Mucosa of stomach (tissue), 1 donor: ENCODE data around the gene CACNA1H.

Experiments used
- H3K27me3 ChIP-seq: one replicate; pipeline ENCODE4 v1.7.0; 2013; ENCODE audit warnings: mild to moderate bottlenecking, low read length; ENCODE audit not compliant: control insufficient read depth, insufficient read depth
- H3K36me3 ChIP-seq: one replicate; pipeline ENCODE4 v1.7.0; 2013; ENCODE audit warnings: low read length; ENCODE audit not compliant: control insufficient read depth, insufficient read depth
- H3K4me1 ChIP-seq: one replicate; pipeline ENCODE4 v1.7.0; 2013; ENCODE audit warnings: mild to moderate bottlenecking, low read length; ENCODE audit not compliant: control insufficient read depth, insufficient read depth
- H3K4me3 ChIP-seq: one replicate; pipeline ENCODE4 v1.7.0; 2013; ENCODE audit warnings: low read length
- H3K9ac ChIP-seq: one replicate; pipeline ENCODE4 v1.7.0; 2013; ENCODE audit warnings: mild to moderate bottlenecking, low read length, moderate library complexity
- H3K9me3 ChIP-seq: one replicate; pipeline ENCODE4 v1.7.0; 2013; ENCODE audit warnings: mild to moderate bottlenecking, low read length, moderate library complexity; ENCODE audit not compliant: control insufficient read depth
- donor health status: Pancreatic carcinoma.

The CACNA1H gene

DNA sequence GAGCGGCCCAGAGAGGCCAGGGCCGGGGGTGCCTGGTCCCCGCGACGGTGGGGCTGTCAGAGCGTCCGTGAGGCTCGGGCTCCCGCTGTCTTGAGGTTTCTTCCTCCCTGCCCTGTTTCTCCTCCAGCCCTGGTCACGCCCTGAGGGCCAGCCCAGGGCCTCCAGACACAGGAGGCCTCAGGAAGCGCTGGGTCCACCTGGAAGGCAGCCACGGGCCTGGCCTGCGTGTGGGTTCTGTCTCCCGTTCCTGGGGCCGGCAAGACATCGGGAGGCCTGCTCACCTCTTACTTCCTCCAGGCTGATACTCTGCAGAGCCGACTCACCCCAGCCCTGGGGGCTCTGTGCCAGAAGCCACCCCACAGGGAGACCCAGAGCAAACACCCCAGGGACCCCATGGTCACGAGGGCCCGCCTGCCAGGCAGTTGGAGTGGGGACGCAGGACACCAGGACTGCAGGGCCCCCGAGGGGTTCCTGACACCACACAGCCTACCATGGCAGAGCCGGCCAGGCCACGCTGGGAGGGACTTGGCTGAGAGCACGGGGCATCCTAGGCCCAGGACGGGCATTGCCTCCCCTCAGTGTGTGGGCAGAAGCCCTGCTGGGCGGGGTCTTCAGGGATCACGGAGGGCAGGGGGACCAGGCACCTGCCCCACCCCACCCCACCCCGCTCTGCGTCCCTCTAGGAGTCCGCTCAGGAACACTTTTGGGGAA, 18.9 kb upstream of the CACNA1H start:
- no peak overlapping the region for H3K4me3 ChIP-seq
- H3K4me1 ChIP-seq: peaks cover 16% of the 10 kb centered on the region
- no peak overlapping the region for H3K9ac ChIP-seq
- no peaks in the 10 kb centered on the region for H3K9me3 ChIP-seq
- no peaks in the 10 kb centered on the region for H3K36me3 ChIP-seq
- peaks cover 5% of the 10 kb centered on the region for H3K27me3 ChIP-seq

GRCh38 chr16:1134776-1135458, 18.0 kb upstream of the CACNA1H start:
- no peaks in the 10 kb centered on the region for H3K36me3 ChIP-seq
- H3K9ac ChIP-seq: no peak overlapping the region
- H3K9me3 ChIP-seq: no peaks in the 10 kb centered on the region
- H3K4me3 ChIP-seq: no peak overlapping the region
- H3K4me1 ChIP-seq: peaks cover 16% of the 10 kb centered on the region
- H3K27me3 ChIP-seq: peaks cover 5% of the 10 kb centered on the region

DNA sequence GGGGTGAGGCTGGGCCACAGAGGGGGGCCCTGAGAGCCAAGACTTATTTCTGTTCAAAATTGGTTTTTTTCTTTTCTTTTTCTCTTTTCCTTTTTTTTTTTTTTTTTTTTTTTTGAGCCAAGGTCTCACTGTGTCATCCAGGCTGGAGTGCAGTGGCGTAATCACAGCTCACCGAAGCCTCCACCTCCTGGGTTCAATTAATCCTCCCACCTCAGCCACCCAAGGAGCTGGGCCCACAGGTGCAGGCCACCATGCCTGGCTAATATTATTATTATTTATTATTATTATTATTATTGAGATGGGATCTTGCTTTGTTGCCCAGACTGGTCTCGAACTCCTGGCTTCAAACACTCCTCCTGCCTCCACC, 17.5 kb upstream of the CACNA1H start:
- no peaks in the 10 kb centered on the region for H3K36me3 ChIP-seq
- no peak overlapping the region for H3K9ac ChIP-seq
- no peak overlapping the region for H3K4me3 ChIP-seq
- no peaks in the 10 kb centered on the region for H3K9me3 ChIP-seq
- H3K27me3 ChIP-seq: peaks cover 8% of the 10 kb centered on the region
- H3K4me1 ChIP-seq: peaks cover 16% of the 10 kb centered on the region

DNA sequence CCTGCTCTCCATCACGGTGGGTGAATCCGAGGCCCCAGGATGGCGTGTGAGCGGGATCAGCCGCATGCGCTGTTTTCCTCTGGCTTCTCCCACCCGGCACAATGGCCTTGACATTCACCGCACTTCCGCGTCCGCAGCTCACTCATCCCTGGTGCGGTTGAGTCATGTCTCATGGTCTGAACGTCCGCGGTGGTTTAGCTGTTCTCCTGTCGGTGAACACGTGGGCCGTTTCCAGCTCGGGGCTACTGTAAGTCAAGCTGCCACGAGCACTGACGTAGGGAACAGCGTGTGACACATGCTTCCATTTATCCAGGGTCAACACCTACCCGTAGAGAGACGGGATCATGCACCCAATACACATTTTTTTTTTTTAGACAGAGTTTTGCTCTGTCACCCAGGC, 15.3 kb upstream of the CACNA1H start:
- Histone ChIP-seq H3K4me1 (peaks cover 16% of the 10 kb centered on the region), H3K4me3 (no peak overlapping the region), H3K36me3 (no peaks in the 10 kb centered on the region), H3K27me3 (peaks cover 11% of the 10 kb centered on the region), H3K9me3 (no peaks in the 10 kb centered on the region), H3K9ac (no peak overlapping the region)

DNA sequence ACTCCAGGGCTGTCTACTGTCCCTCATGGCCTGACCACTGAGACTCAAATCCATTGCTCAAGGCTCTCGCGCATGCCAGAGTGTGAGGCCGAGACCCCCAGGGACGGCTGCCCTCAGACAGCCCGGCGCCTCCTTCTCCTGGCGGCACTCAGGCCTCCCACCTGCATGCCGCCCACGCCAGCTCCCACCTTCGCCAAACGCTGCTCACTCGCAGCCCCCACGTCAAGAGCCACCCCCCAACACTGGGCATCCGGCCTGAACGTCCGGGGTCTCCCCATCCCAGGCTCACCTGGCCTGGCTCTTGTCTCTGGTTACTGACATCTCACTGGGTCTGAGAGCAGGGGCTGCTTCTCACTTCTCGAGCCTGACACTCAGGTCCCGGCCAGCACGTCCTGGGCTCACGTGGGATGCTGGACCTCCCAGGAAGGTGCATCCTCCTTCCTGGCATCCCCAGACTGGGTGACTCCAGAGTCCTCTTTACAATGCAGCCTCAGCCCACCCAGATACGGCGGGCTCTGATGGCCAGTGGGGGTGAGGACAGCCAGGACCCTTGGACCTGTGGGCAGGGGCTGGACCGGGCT, 12.2 kb upstream of the CACNA1H start:
- Histone ChIP-seq H3K4me1 (no peaks in the 10 kb centered on the region), H3K9me3 (no peaks in the 10 kb centered on the region), H3K27me3 (peaks cover 7% of the 10 kb centered on the region), H3K9ac (no peak overlapping the region), H3K36me3 (no peaks in the 10 kb centered on the region), H3K4me3 (no peak overlapping the region)

- H3K9ac ChIP-seq: no peak overlapping the region
- peaks cover 7% of the 10 kb centered on the region for H3K27me3 ChIP-seq
- H3K9me3 ChIP-seq: no peaks in the 10 kb centered on the region
- H3K4me3 ChIP-seq: no peak overlapping the region
- no peaks in the 10 kb centered on the region for H3K36me3 ChIP-seq
- H3K4me1 ChIP-seq: no peaks in the 10 kb centered on the region
Observed at GRCh38 chr16:1141191-1141590, 11.7 kb upstream of the CACNA1H start.

GRCh38 chr16:1141716-1142115, 11.2 kb upstream of the CACNA1H start:
- H3K9ac ChIP-seq: no peak overlapping the region
- peaks cover 7% of the 10 kb centered on the region for H3K27me3 ChIP-seq
- H3K36me3 ChIP-seq: no peaks in the 10 kb centered on the region
- no peak overlapping the region for H3K4me3 ChIP-seq
- H3K9me3 ChIP-seq: no peaks in the 10 kb centered on the region
- H3K4me1 ChIP-seq: no peaks in the 10 kb centered on the region

- no peaks in the 10 kb centered on the region for H3K4me1 ChIP-seq
- H3K9me3 ChIP-seq: no peaks in the 10 kb centered on the region
- H3K9ac ChIP-seq: no peak overlapping the region
- peaks cover 7% of the 10 kb centered on the region for H3K27me3 ChIP-seq
- H3K4me3 ChIP-seq: no peak overlapping the region
- no peaks in the 10 kb centered on the region for H3K36me3 ChIP-seq
Observed at GRCh38 chr16:1142911-1143310, 10.0 kb upstream of the CACNA1H start.

GRCh38 chr16:1143761-1144450, 9.0 kb upstream of the CACNA1H start:
- Histone ChIP-seq H3K27me3 (peaks cover 7% of the 10 kb centered on the region), H3K4me1 (no peaks in the 10 kb centered on the region), H3K9ac (no peak overlapping the region)

DNA sequence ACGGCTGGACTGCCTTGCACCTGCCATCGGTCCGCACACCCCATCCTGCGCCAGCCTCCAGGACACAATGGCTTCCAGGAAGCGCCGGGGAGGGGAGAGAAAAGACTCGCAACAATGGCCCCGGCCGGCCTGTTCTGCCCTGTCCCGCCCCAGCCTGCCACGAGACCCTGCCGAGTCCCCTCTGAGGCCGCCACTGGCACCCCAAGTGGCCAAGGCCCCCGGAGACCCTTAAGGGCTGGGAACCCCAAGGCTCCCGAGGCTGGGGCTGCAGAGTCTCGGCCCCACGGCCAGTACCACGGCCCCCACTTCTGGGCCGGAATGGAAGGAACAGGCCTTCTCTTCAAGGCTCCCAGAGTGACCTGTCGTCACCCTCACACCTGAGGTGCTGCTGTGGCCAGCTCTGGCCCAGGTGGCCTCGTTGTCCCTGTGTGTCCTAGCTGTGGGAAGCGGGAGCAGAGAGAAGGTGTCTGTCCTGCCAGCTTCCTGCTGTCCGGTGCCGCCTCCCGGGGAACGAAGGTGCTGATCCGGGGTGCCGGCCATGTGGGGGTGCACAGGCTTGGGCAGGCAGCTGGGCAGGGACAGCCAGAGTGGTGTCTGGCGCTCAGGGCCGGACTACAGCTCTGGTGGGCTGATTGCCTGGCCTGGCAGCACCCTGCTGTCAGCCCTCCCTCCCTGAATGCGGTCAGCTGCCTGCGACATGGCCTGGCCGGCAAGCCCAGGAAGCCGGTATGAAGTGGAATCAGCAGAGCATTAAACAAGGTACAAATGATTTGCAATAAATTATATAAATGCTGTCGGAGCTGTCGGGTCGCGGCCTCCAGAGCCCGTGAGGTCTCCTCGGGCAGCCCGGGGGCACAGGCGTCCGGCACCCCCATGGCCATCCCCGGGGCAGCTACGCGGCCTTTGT, 8.2 kb upstream of the CACNA1H start:
- no peaks in the 10 kb centered on the region for H3K4me1 ChIP-seq
- H3K9me3 ChIP-seq: no peaks in the 10 kb centered on the region
- no peaks in the 10 kb centered on the region for H3K36me3 ChIP-seq
- H3K27me3 ChIP-seq: peaks cover 7% of the 10 kb centered on the region
- no peak overlapping the region for H3K9ac ChIP-seq
- H3K4me3 ChIP-seq: no peak overlapping the region

More at GRCh38 chr16:1143761-1144450, 9.0 kb upstream of the CACNA1H start:
- H3K36me3 ChIP-seq: no peaks in the 10 kb centered on the region
- H3K4me3 ChIP-seq: no peak overlapping the region
- no peaks in the 10 kb centered on the region for H3K9me3 ChIP-seq

- H3K36me3 ChIP-seq: no peaks in the 10 kb centered on the region
- H3K27me3 ChIP-seq: peaks cover 2% of the 10 kb centered on the region
- no peak overlapping the region for H3K4me3 ChIP-seq
- H3K4me1 ChIP-seq: no peaks in the 10 kb centered on the region
- no peaks in the 10 kb centered on the region for H3K9me3 ChIP-seq
- H3K9ac ChIP-seq: no peak overlapping the region
Observed at GRCh38 chr16:1145383-1146100, 7.4 kb upstream of the CACNA1H start.
